Osteoblast (primary cell): ENCODE results near the gene TMED6. TPM values are rescaled to one million over a fixed set of nuclear protein-coding genes. Genes with fewer than 3 reads are reported as not detected.
A peak's percentile ranks its signal among the peaks of the same experiment; 100 is the strongest.

Source experiments
- DNase-seq: peaks from one replicate; pipeline ENCODE4 v3.0.0; 2011; ENCODE audit warnings: low spot score, mixed read lengths; ENCODE audit not compliant: insufficient read length; ENCODE audit errors: missing footprints
- H2AFZ ChIP-seq: 2 replicates; pipeline ENCODE4 v1.6.0; 2011; ENCODE audit warnings: mild to moderate bottlenecking, low read length
- H3K27ac ChIP-seq: 2 replicates; pipeline ENCODE4 v1.5.1; 2011; ENCODE audit warnings: mild to moderate bottlenecking, low read depth, low read length, moderate library complexity
- H3K27me3 ChIP-seq: 2 replicates; pipeline ENCODE4 v1.6.0; 2012; ENCODE audit warnings: mild to moderate bottlenecking, control low read depth, inconsistent platforms, low read length, moderate library complexity; ENCODE audit not compliant: insufficient read depth
- H3K36me3 ChIP-seq: 2 replicates; pipeline ENCODE4 v1.5.1; 2011; ENCODE audit warnings: mild to moderate bottlenecking, low read length, control low read depth, moderate library complexity; ENCODE audit not compliant: insufficient read depth
- H3K4me1 ChIP-seq: 2 replicates; pipeline ENCODE4 v1.5.1; 2011; ENCODE audit warnings: mild to moderate bottlenecking, low read length, control low read depth, moderate library complexity; ENCODE audit not compliant: insufficient read depth
- H3K4me2 ChIP-seq: 2 replicates; pipeline ENCODE4 v1.6.0; 2011; ENCODE audit warnings: mild to moderate bottlenecking, low read length; ENCODE audit not compliant: insufficient read depth
- H3K4me3 ChIP-seq: fragments of 200-600 bp; sonication (generic); 3 replicates; pipeline ENCODE4 v1.5.1; 2012; ENCODE audit warnings: mild to moderate bottlenecking, low read length, inconsistent platforms; ENCODE audit not compliant: insufficient read depth
- H3K79me2 ChIP-seq: 2 replicates; pipeline ENCODE4 v1.6.0; 2012; ENCODE audit warnings: mild to moderate bottlenecking, low read length, control low read depth, inconsistent platforms; ENCODE audit not compliant: insufficient read depth
- H3K9me3 ChIP-seq: 2 replicates; pipeline ENCODE4 v1.5.1; 2011; ENCODE audit warnings: low read depth, low read length, control low read depth
- H4K20me1 ChIP-seq: 2 replicates; pipeline ENCODE4 v1.6.0; 2012; ENCODE audit warnings: mild to moderate bottlenecking, low read length, control low read depth; ENCODE audit not compliant: insufficient read depth
- total RNA-seq: library from RNA; depleted of rRNA; stranded (reverse); fragments of >200 nt; gene quantifications from 2 replicates; pipeline ENCODE4 v1.2.3, GENCODE V29; 2012
- TF ChIP-seq, protein P1 (sequence below): IDR thresholded peaks from 2 replicates; pipeline ENCODE4 v1.5.1; 2011; ENCODE audit warnings: mild to moderate bottlenecking, low read depth, low read length, moderate library complexity; ENCODE audit errors: extremely low read depth

The TMED6 gene
- total RNA-seq, 1 donor: 0.72 TPM

DNA sequence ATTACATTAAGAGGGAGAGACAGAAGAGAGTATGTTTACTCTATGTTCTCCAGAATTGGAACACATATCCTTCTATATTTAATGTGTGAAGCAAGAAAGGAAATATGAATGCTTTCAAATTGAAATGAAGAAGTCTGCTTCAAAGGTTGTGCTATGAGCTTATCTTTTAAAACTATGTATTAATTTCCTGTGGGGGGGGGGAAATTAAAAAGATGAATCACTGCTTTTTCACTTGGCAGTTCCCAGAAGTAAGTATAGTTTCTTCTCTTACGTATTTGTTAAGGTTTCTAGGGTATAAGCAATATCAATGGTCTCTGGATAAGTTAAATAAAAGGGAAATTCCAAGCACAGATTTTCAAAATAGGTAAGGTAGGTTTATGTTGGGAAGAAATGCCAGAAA, 27.2 kb upstream of the TMED6 start:
- H3K36me3 ChIP-seq: peaks cover 54% of the 10 kb centered on the region
- peak overlapping the region; percentile 45 for H3K27ac ChIP-seq
- H3K9me3 ChIP-seq: no peaks in the 10 kb centered on the region
- no peak overlapping the region for H2AFZ ChIP-seq
- no peak overlapping the region for H3K4me3 ChIP-seq
- no peak overlapping the region for H3K4me2 ChIP-seq
- peaks cover 3% of the 10 kb centered on the region for H3K4me1 ChIP-seq
- H3K79me2 ChIP-seq: peaks cover 29% of the 10 kb centered on the region
- no peak for DNase-seq
- no peaks in the 10 kb centered on the region for H3K27me3 ChIP-seq
- TF ChIP-seq, protein P1, sequence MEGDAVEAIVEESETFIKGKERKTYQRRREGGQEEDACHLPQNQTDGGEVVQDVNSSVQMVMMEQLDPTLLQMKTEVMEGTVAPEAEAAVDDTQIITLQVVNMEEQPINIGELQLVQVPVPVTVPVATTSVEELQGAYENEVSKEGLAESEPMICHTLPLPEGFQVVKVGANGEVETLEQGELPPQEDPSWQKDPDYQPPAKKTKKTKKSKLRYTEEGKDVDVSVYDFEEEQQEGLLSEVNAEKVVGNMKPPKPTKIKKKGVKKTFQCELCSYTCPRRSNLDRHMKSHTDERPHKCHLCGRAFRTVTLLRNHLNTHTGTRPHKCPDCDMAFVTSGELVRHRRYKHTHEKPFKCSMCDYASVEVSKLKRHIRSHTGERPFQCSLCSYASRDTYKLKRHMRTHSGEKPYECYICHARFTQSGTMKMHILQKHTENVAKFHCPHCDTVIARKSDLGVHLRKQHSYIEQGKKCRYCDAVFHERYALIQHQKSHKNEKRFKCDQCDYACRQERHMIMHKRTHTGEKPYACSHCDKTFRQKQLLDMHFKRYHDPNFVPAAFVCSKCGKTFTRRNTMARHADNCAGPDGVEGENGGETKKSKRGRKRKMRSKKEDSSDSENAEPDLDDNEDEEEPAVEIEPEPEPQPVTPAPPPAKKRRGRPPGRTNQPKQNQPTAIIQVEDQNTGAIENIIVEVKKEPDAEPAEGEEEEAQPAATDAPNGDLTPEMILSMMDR: no peak
- peaks cover 3% of the 10 kb centered on the region for H4K20me1 ChIP-seq

DNA sequence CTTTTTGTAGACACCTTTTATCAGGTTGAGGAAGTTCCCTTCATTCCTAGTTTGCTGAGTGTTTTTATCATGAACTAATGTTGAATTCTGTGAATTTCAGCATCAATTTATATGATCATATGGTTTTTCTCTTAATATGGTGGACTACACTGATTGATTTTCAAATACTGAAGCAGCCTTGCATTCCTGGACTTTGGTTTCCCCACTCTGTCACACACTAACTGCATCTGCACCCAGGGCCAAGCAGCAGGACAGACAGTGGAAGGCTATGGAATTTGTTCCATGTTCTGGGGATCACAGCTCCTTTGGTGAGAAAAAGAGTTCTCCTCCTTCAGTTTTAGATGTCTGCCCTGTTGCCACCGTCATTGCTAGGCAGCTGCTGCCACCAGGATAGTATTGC, 26.4 kb upstream of the TMED6 start:
- no peaks in the 10 kb centered on the region for H3K27me3 ChIP-seq
- H3K4me2 ChIP-seq: no peak overlapping the region
- TF ChIP-seq, protein P1: no peak
- H3K79me2 ChIP-seq: peaks cover 28% of the 10 kb centered on the region
- H3K4me3 ChIP-seq: no peak overlapping the region
- no peak overlapping the region for H3K27ac ChIP-seq
- H3K36me3 ChIP-seq: peaks cover 49% of the 10 kb centered on the region
- H4K20me1 ChIP-seq: peaks cover 5% of the 10 kb centered on the region
- H3K4me1 ChIP-seq: peaks cover 3% of the 10 kb centered on the region
- no peaks in the 10 kb centered on the region for H3K9me3 ChIP-seq
- DNase-seq: no peak
- H2AFZ ChIP-seq: no peak overlapping the region

DNA sequence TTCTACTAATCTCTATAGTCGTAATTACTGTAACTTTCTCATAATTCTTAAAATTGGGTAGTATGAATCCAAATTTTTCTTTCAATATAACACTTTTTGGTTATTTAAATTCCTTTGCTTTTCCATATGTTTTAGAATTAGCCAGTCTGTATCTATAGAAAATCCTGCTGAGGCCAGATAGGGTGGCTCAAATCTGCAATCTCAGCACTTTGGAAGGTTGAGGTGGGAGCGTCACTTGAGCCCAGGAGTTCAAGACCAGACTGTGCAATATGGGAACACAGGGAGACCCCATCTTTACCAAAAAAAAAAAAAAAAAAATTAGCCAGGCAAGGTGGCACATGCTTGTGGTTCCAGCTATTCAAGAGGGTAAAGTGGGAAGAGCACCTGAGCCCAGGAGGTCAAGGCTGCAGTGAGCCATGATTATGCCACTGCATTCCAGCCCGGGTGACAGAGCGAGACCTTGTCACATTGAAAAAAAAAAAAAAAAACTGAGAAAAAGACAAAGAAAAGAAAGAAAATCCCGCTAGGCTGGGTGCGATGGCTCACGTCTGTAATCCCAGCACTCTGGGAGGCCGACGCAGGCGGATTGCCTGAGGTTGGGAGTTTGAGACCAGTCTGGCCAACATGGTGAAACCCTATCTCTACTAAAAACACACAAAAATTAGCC, 24.9 kb upstream of the TMED6 start:
- Histone ChIP-seq H2AFZ (no peak overlapping the region), H3K9me3 (no peaks in the 10 kb centered on the region), H3K4me3 (no peak overlapping the region), H3K27me3 (no peaks in the 10 kb centered on the region), H3K4me2 (no peak overlapping the region), H3K79me2 (peaks cover 21% of the 10 kb centered on the region), H4K20me1 (peaks cover 8% of the 10 kb centered on the region), H3K27ac (no peak overlapping the region), H3K4me1 (peaks cover 3% of the 10 kb centered on the region), H3K36me3 (peaks cover 44% of the 10 kb centered on the region)
- DNase-seq: no peak
- TF ChIP-seq, protein P1: no peak

DNA sequence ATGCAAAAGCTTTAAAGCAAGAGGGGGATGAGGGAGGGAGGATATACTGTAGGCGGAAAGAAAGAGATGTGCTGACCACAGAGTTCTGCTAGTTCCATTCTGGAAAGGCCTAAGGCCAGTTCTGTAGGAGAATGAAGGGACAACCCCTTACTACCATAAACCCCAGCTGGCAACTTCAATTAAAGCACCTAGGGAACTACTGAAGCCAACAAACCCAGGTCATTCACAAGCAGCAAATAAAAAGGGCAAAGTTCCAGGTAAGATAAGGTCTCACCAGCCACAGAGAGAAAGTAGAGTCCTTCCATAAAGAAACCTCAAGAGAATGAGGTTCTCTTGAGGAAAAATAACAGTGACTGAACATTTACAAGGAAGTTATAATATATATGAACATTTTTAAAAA, 21.4 kb upstream of the TMED6 start:
- peaks cover 15% of the 10 kb centered on the region for H3K79me2 ChIP-seq
- TF ChIP-seq, protein P1: no peak
- peaks cover 45% of the 10 kb centered on the region for H3K36me3 ChIP-seq

More for the DNA sequence above, 21.4 kb upstream of the TMED6 start:
- no peak for DNase-seq
- H3K27me3 ChIP-seq: no peaks in the 10 kb centered on the region
- peaks cover 6% of the 10 kb centered on the region for H4K20me1 ChIP-seq
- no peak overlapping the region for H3K27ac ChIP-seq
- no peak overlapping the region for H3K4me3 ChIP-seq
- H2AFZ ChIP-seq: no peak overlapping the region
- no peaks in the 10 kb centered on the region for H3K9me3 ChIP-seq
- no peaks in the 10 kb centered on the region for H3K4me1 ChIP-seq
- no peak overlapping the region for H3K4me2 ChIP-seq
